Smooth muscle cell (in vitro differentiated cells): ENCODE results near the gene ADAMTS17. TPM values are rescaled to one million over a fixed set of nuclear protein-coding genes. Genes with fewer than 3 reads are reported as not detected.

Source experiments
- DNase-seq: peaks from one replicate; lab custom pipeline; 2025; ENCODE audit not compliant: unreplicated experiment; lab: John Stamatoyannopoulos, UW
- H2AFZ ChIP-seq: fragments of 200-600 bp; sonication (generic); 2 replicates; pipeline ENCODE4 v1.6.0; 2016; ENCODE audit warnings: antibody characterized with exemption, low read depth, mild to moderate bottlenecking
- H3F3A ChIP-seq: fragments of 200-600 bp; sonication (generic); 2 replicates; pipeline ENCODE4 v1.6.0; 2017; ENCODE audit warnings: antibody characterized with exemption, low read depth
- H3K27ac ChIP-seq: fragments of 200-600 bp; sonication (generic); 2 replicates; pipeline ENCODE4 v1.5.1; 2016; ENCODE audit warnings: low read depth, mild to moderate bottlenecking
- H3K27me3 ChIP-seq: fragments of 200-600 bp; sonication (generic); 2 replicates; pipeline ENCODE4 v1.6.1; 2016; ENCODE audit warnings: low read depth, mild to moderate bottlenecking
- H3K36me3 ChIP-seq: fragments of 200-600 bp; sonication (generic); 2 replicates; pipeline ENCODE4 v1.5.1; 2016; ENCODE audit warnings: low read depth
- H3K4me1 ChIP-seq: fragments of 200-600 bp; sonication (generic); 2 replicates; pipeline ENCODE4 v1.5.1; 2016; ENCODE audit warnings: low read depth
- H3K4me2 ChIP-seq: fragments of 200-600 bp; sonication (generic); 2 replicates; pipeline ENCODE4 v1.6.0; 2016; ENCODE audit warnings: mild to moderate bottlenecking
- H3K4me3 ChIP-seq: fragments of 200-600 bp; sonication (generic); 2 replicates; pipeline ENCODE4 v1.5.1; 2016; ENCODE audit warnings: mild to moderate bottlenecking
- H3K79me2 ChIP-seq: fragments of 200-600 bp; sonication (generic); 2 replicates; pipeline ENCODE4 v1.6.0; 2016; ENCODE audit warnings: low read depth, mild to moderate bottlenecking
- H3K9ac ChIP-seq: fragments of 200-600 bp; sonication (generic); 2 replicates; pipeline ENCODE4 v1.6.0; 2016; ENCODE audit warnings: low read depth
- H3K9me3 ChIP-seq: fragments of 200-600 bp; sonication (generic); replicated peaks from 2 replicates; pipeline ENCODE4 v1.5.1; 2016; ENCODE audit warnings: low read depth
- H4K20me1 ChIP-seq: fragments of 200-600 bp; sonication (generic); 2 replicates; pipeline ENCODE4 v1.6.0; 2016; ENCODE audit warnings: low read depth
- WGBS: methylation state at CpG from one replicate; pipeline ENCODE4 v1.1.7; 2016; ENCODE audit warnings: low lambda C conversion rate; 5-methylcytosine and 5-hydroxymethylcytosine counted together
- polyA plus RNA-seq: library from polyadenylated mRNA; unstranded; fragments of >200 nt; fragmentation: Nextera tagmentation; extraction: Ambion mirVana; gene quantifications from 2 replicates; pipeline ENCODE4 v1.2.1, GENCODE V29; 2016
- total RNA-seq: library from RNA; depleted of rRNA; stranded (reverse); fragments of >200 nt; gene quantifications from 2 replicates; pipeline ENCODE4 v1.2.3, GENCODE V29; 2014
- TF ChIP-seq, protein P1 (sequence below): fragments of 200-600 bp; sonication (generic); IDR thresholded peaks from 2 replicates; pipeline ENCODE4 v1.5.1; 2017; ENCODE audit warnings: borderline replicate concordance, mild to moderate bottlenecking, antibody characterized with exemption; ENCODE audit not compliant: insufficient read depth, poor library complexity, severe bottlenecking

ADAMTS17 gene
- total and polyA plus RNA-seq, 2 experiments from 2014 or later: 0.63 to 3.1 TPM

DNA sequence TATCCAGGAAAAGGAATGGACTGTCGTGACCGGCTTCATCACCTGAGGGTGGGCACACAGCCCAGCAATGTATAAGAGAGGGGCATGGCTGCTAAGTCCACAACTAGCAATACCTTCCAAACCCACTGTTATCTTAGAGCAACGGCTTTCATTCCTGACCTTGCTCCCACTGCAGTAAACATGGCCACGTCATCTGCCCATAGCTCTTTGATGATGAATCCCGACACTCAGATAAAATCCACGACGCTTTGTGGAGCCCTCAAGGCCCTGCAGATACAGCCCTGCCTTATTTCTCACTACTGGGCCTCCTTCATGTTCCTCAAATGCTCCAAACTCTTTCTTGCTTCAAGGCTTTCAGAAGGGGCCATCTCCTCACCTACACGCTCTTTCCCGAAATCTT lies 114.0 kb downstream of the ADAMTS17 start:
- DNase-seq: no peak
- no peak overlapping the region for H3K4me2 ChIP-seq
- H3K4me3 ChIP-seq: no peak overlapping the region
- no peak overlapping the region for H2AFZ ChIP-seq
- H3F3A ChIP-seq: peaks cover 3% of the 10 kb centered on the region
- H3K79me2 ChIP-seq: no peaks in the 10 kb centered on the region
- TF ChIP-seq, protein P1, sequence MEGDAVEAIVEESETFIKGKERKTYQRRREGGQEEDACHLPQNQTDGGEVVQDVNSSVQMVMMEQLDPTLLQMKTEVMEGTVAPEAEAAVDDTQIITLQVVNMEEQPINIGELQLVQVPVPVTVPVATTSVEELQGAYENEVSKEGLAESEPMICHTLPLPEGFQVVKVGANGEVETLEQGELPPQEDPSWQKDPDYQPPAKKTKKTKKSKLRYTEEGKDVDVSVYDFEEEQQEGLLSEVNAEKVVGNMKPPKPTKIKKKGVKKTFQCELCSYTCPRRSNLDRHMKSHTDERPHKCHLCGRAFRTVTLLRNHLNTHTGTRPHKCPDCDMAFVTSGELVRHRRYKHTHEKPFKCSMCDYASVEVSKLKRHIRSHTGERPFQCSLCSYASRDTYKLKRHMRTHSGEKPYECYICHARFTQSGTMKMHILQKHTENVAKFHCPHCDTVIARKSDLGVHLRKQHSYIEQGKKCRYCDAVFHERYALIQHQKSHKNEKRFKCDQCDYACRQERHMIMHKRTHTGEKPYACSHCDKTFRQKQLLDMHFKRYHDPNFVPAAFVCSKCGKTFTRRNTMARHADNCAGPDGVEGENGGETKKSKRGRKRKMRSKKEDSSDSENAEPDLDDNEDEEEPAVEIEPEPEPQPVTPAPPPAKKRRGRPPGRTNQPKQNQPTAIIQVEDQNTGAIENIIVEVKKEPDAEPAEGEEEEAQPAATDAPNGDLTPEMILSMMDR: no peak
- no peaks in the 10 kb centered on the region for H3K27me3 ChIP-seq
- H3K36me3 ChIP-seq: no peaks in the 10 kb centered on the region
- WGBS: 82% methylated on average over 9 of the region's 9 CpGs
- no peaks in the 10 kb centered on the region for H4K20me1 ChIP-seq
- H3K27ac ChIP-seq: no peak overlapping the region
- H3K4me1 ChIP-seq: no peaks in the 10 kb centered on the region
- no peaks in the 10 kb centered on the region for H3K9me3 ChIP-seq
- H3K9ac ChIP-seq: no peak overlapping the region

- TF ChIP-seq, protein P1: no peak
- Histone ChIP-seq H3F3A (peaks cover 3% of the 10 kb centered on the region), H4K20me1 (no peaks in the 10 kb centered on the region), H3K9ac (no peak overlapping the region), H2AFZ (no peak overlapping the region), H3K4me1 (no peaks in the 10 kb centered on the region), H3K27me3 (no peaks in the 10 kb centered on the region), H3K4me3 (no peak overlapping the region), H3K4me2 (no peak overlapping the region), H3K9me3 (no peaks in the 10 kb centered on the region), H3K79me2 (no peaks in the 10 kb centered on the region), H3K27ac (no peak overlapping the region), H3K36me3 (no peaks in the 10 kb centered on the region)
- no peak for DNase-seq
- 76% methylated on average over 5 of the region's 5 CpGs for WGBS
These were observed 115.7 kb downstream of the ADAMTS17 start for GRCh38 chr15:100226107-100226506.

GRCh38 chr15:100224206-100225185 lies 117.3 kb downstream of the ADAMTS17 start:
- Histone ChIP-seq H3K36me3 (no peaks in the 10 kb centered on the region), H4K20me1 (no peaks in the 10 kb centered on the region), H3K4me1 (no peaks in the 10 kb centered on the region), H3K27ac (peak overlapping the region; percentile 73), H3K79me2 (no peaks in the 10 kb centered on the region), H3K9ac (peak overlapping the region; percentile 41), H3K4me2 (peak overlapping the region; percentile 57), H3K27me3 (no peaks in the 10 kb centered on the region), H3K4me3 (no peak overlapping the region), H2AFZ (no peak overlapping the region), H3F3A (peaks cover 3% of the 10 kb centered on the region), H3K9me3 (no peaks in the 10 kb centered on the region)
- TF ChIP-seq, protein P1: no peak
- WGBS: 61% methylated on average over 11 of the region's 11 CpGs
- no peak for DNase-seq
